CD4-positive, alpha-beta T cell treated with Interferon gamma for 1 hour (primary cell): ENCODE data around the gene EXOSC9.

Experiments used
- DNase-seq: peaks from one replicate; pipeline ENCODE4 v3.0.0-alpha.2; 2020

The EXOSC9 gene

DNA sequence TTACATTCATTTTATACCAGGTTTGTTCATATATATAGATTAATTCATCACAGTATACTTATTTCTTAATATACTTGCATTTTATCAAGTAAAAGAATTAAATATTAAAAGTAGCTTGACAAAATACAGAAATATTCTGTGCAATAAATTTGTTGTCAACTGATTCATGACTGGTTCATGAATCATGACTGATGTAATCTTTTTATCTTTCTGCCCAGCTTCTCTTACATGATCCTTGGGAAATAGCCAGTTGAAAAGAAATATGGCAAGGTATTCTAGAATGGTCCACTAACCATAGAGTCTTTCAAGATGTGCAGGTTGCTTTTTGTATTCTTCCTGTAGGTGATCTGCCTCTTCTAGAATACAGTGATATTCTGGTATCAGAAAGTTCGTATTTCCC, 26.7 kb downstream of the EXOSC9 start:
- no peak for DNase-seq

DNA sequence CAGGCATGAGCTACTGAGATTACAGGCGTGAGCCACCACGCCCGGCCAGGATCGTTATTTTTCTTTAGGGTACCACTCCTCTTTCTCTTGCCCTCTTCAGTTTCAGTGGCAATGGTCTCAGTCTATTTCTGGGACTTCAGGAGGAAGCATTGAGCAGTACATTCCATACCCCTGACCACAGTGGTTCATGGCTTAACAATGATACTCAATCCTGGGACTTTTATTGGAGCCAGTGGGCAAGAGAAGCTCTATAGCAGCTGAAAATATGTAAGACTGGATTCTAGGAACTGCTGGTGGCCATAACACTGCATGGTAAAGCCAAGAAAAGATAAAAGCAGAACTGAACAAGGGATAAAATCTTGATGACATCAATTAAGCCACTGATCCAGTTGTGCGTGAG, 28.4 kb downstream of the EXOSC9 start:
- DNase-seq, result no peak

DNA sequence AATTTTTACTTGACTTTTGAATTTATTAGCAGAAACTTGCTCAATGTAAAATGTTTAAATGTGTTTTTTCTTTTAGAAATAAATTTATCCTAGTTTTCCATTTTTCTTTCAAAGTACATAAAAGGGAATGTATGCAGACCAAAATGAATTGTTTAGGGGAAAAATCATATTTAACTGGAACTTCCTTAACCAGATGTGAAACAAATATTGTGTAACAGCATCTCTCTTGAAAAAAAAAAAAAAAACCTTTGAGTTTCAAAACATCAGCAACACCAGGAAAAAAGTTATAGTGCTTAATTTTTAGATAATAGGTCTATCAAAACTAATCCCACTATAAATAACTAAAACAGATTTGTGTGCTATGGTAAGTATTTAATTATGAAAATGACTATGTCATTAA, 37.0 kb downstream of the EXOSC9 start:
- no peak for DNase-seq

- no peak for DNase-seq
These were observed 41.7 kb downstream of the EXOSC9 start for GRCh38 chr4:121842862-121843261.

DNA sequence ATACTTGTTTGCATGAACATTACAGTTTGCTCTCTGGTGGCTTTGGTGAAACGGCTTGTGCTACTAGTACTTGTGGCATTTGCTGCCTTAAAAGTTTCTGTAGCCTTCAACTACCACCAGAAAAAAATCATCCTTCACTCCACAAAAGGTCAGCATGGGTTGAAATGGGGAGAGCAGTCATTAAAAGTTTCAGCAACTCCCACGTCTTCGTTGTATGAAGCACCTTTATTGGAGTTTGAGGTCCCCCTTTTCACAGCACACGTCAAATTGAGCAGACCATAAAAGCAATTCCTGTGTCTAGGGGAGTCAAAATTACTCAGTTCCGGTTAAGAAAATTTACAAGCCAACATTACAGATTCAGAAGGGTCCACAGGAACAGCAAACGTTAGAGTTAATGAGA, 45.5 kb downstream of the EXOSC9 start:
- DNase-seq, result no peak

DNA sequence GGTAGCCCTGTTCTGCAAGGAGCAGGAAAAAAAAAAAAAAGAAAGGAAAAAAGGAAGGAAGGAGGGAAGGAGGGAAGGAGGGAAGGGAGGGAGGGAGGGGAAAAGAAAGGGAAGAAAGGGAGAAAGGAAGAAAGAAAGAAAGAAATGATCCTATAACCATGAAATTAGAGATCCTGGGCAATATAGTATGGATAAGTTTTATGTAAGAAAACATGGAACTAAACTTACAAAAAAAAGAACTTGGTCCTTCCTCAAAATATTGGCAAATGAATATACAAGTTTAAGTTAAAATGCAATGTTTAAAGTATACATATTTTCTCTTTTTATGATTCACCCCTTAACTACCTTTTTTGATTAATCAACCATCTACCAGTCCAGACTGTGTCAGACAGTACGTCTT, 50.2 kb downstream of the EXOSC9 start:
- no peak for DNase-seq

- no peak for DNase-seq
These were observed 59.0 kb downstream of the EXOSC9 start for GRCh38 chr4:121860121-121860520.

GRCh38 chr4:121861426-121861825, 60.3 kb downstream of the EXOSC9 start:
- DNase-seq, result no peak

- no peak for DNase-seq
These were observed 62.7 kb downstream of the EXOSC9 start for GRCh38 chr4:121863799-121864198.
